GM12878 (cell line): ENCODE results near the gene JRKL. TPM values are rescaled to one million over a fixed set of nuclear protein-coding genes. Genes with fewer than 3 reads are reported as not detected.
A peak's percentile ranks its signal among the peaks of the same experiment; 100 is the strongest.

Experiments used
- ASH2L ChIP-seq: fragments of 300-600, 200-600 bp; sonication (generic); IDR thresholded peaks from 2 replicates; pipeline ENCODE4 v1.6.1; 2017; ENCODE audit warnings: low read depth, mild to moderate bottlenecking, borderline replicate concordance
- BRCA1 ChIP-seq: IDR thresholded peaks from 2 replicates; pipeline ENCODE4 v1.6.1; 2011; ENCODE audit warnings: low read depth, low read length, improper control_type of control experiment
- CEBPB ChIP-seq, 2 experiments: fragments of 150-350 bp in 1 of 2; IDR thresholded peaks; 2 replicates each; pipeline ENCODE4 v1.6.1; 2012 to 2014; ENCODE audit warnings: low read depth in 2 of 2, low read length in 2 of 2, borderline replicate concordance in 1 of 2, inconsistent platforms in 1 of 2
- EED ChIP-seq: sonication (generic); IDR thresholded peaks from 2 replicates; pipeline ENCODE4 v1.6.1; 2016; ENCODE audit warnings: antibody characterized with exemption, low read depth
- ELK1 ChIP-seq: IDR thresholded peaks from 2 replicates; pipeline ENCODE4 v1.6.1; 2012; ENCODE audit warnings: low read depth, low read length, improper control_type of control experiment
- EP300 ChIP-seq, 2 experiments: fragments of 150-350 bp in 1 of 2; IDR thresholded peaks; 2 replicates each; pipeline ENCODE4 v1.6.1; 2011 to 2012; ENCODE audit warnings: low read depth in 2 of 2, low read length in 2 of 2, borderline replicate concordance in 1 of 2, improper control_type of control experiment in 1 of 2, inconsistent platforms in 1 of 2; ENCODE audit not compliant: control insufficient read depth in 1 of 2
- HCFC1 ChIP-seq: fragments of 150-350 bp; IDR thresholded peaks from 2 replicates; pipeline ENCODE4 v1.6.1; 2014; ENCODE audit warnings: low read length
- KLF5 ChIP-seq: fragments of 450-650 bp; IDR thresholded peaks from 2 replicates; pipeline ENCODE4 v1.6.1; 2014; ENCODE audit warnings: mild to moderate bottlenecking; ENCODE audit not compliant: partially characterized antibody
- NR2F1 ChIP-seq: fragments of 450-650 bp; conservative IDR thresholded peaks from 2 replicates; pipeline ENCODE4 v1.6.1; 2017; ENCODE audit warnings: mild to moderate bottlenecking
- POLR2A ChIP-seq: IDR thresholded peaks from 2 replicates; pipeline ENCODE4 v1.6.1; 2011; ENCODE audit warnings: low read depth, mild to moderate bottlenecking, low read length
- RBBP5 ChIP-seq: fragments of 200-600 bp; sonication (generic); conservative IDR thresholded peaks from 2 replicates; pipeline ENCODE4 v1.6.1; 2016
- SMAD1 ChIP-seq: fragments of 450-650 bp; IDR thresholded peaks from 2 replicates; pipeline ENCODE4 v1.6.1; 2018; ENCODE audit warnings: mild to moderate bottlenecking, low read depth; ENCODE audit not compliant: partially characterized antibody
- SMARCA5 ChIP-seq: fragments of 450-650 bp; IDR thresholded peaks from 2 replicates; pipeline ENCODE4 v1.6.1; 2017; ENCODE audit warnings: mild to moderate bottlenecking
- STAT1 ChIP-seq: fragments of 450-650 bp; conservative IDR thresholded peaks from 2 replicates; pipeline ENCODE4 v1.6.1; 2014; ENCODE audit warnings: antibody characterized with exemption, mild to moderate bottlenecking
- SUPT20H ChIP-seq: IDR thresholded peaks from 2 replicates; pipeline ENCODE4 v1.6.1; 2011; ENCODE audit warnings: low read depth, mild to moderate bottlenecking, low read length, moderate library complexity, borderline replicate concordance; ENCODE audit not compliant: control insufficient read depth
- SUZ12 ChIP-seq: fragments of 200-600 bp; sonication (generic); IDR thresholded peaks from one replicate; pipeline ENCODE4 v1.6.1; 2018; ENCODE audit warnings: antibody characterized with exemption, mild to moderate bottlenecking; ENCODE audit not compliant: unreplicated experiment
- TARDBP ChIP-seq: IDR thresholded peaks from 2 replicates; pipeline ENCODE4 v1.6.1; 2016; ENCODE audit warnings: borderline replicate concordance
- TBL1XR1 ChIP-seq: IDR thresholded peaks from 2 replicates; pipeline ENCODE4 v1.6.1; 2012; ENCODE audit warnings: low read depth, low read length, improper control_type of control experiment
- YY1 ChIP-seq: IDR thresholded peaks from 2 replicates; pipeline ENCODE4 v1.6.1; 2011; ENCODE audit warnings: low read depth, mild to moderate bottlenecking, low read length
- ZNF687 ChIP-seq: fragments of 450-650 bp; IDR thresholded peaks from 2 replicates; pipeline ENCODE4 v1.6.1; 2017; ENCODE audit warnings: mild to moderate bottlenecking, moderate library complexity
- polyA plus RNA-seq, 11 experiments: library from polyadenylated mRNA; depleted of rRNA in 4 of 11; unstranded in 6 of 11; stranded (reverse) in 5 of 11; fragments of >200 nt; fragmentation: Nextera tagmentation in 4 of 11; fragmentation: Illumina TruSeq in 1 of 11; extraction: Ambion mirVana in 4 of 11; extraction: Trizol in 1 of 11; gene quantifications; 1 replicate in 1 of 11; 2 replicates in 10 of 11; pipeline versions ENCODE4 v1.2.1 to v1.2.3, GENCODE V29; 2011 to 2016; ENCODE audit warnings: inconsistent platforms in 2 of 11, missing spikeins in 2 of 11, low read depth in 1 of 11
- total RNA-seq, 4 experiments: library from RNA; depleted of rRNA in 3 of 4; stranded (reverse); fragments of >200 nt in 3 of 4; fragmentation: Illumina TruSeq in 1 of 4; extraction: Trizol in 1 of 4; gene quantifications; 2 replicates each; pipeline versions ENCODE4 v1.2.1 to v1.2.3, GENCODE V29; 2013 to 2021
- TF ChIP-seq, protein P1 (sequence below): fragments of 150-350 bp; IDR thresholded peaks from 2 replicates; pipeline ENCODE4 v1.6.1; 2016; ENCODE audit warnings: low read depth, low read length

Gene JRKL
- total and polyA plus RNA-seq, 10 of the 15 experiments (the other 5 are each of a cell fraction or from before 2014, with no cell fraction given), result 3.8 to 12.4 (median 8.5) TPM

- TF ChIP-seq, protein P1, sequence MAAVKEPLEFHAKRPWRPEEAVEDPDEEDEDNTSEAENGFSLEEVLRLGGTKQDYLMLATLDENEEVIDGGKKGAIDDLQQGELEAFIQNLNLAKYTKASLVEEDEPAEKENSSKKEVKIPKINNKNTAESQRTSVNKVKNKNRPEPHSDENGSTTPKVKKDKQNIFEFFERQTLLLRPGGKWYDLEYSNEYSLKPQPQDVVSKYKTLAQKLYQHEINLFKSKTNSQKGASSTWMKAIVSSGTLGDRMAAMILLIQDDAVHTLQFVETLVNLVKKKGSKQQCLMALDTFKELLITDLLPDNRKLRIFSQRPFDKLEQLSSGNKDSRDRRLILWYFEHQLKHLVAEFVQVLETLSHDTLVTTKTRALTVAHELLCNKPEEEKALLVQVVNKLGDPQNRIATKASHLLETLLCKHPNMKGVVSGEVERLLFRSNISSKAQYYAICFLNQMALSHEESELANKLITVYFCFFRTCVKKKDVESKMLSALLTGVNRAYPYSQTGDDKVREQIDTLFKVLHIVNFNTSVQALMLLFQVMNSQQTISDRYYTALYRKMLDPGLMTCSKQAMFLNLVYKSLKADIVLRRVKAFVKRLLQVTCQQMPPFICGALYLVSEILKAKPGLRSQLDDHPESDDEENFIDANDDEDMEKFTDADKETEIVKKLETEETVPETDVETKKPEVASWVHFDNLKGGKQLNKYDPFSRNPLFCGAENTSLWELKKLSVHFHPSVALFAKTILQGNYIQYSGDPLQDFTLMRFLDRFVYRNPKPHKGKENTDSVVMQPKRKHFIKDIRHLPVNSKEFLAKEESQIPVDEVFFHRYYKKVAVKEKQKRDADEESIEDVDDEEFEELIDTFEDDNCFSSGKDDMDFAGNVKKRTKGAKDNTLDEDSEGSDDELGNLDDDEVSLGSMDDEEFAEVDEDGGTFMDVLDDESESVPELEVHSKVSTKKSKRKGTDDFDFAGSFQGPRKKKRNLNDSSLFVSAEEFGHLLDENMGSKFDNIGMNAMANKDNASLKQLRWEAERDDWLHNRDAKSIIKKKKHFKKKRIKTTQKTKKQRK, result no peak
- peak; percentile 80; the same call in 1 of the 2 replicates for TF ChIP-seq NR2F1
- TF ChIP-seq SMARCA5, result peak; percentile 36; the same call in 1 of the 2 replicates
- TF ChIP-seq ZNF687, result peak; percentile 61; the same call in 1 of the 2 replicates
- TF ChIP-seq ASH2L, result no peak
- TF ChIP-seq HCFC1, result no peak
- TF ChIP-seq RBBP5, result no peak
- TF ChIP-seq SMAD1, result no peak
- no peak for TF ChIP-seq TBL1XR1
- 0 out of 2 replicates have a peak, but pooled peaks have one; percentile 62 for TF ChIP-seq ELK1
- no peak for TF ChIP-seq EP300 (IDR thresholded peaks at IDR 0.05; ENCODE audit: borderline replicate concordance in 1 of 2, control insufficient read depth in 1 of 2, low read depth in 2 of 2, low read length in 2 of 2)
- no peak for TF ChIP-seq KLF5
- no peak for TF ChIP-seq SUPT20H
- TF ChIP-seq EED, result peak; percentile 9; the same call in 1 of the 2 replicates
- TF ChIP-seq YY1, result peak; percentile 39; the same call in 1 of the 2 replicates
- no peak for TF ChIP-seq SUZ12
- no peak for TF ChIP-seq TARDBP
- TF ChIP-seq BRCA1, result no peak
- TF ChIP-seq CEBPB (IDR thresholded peaks at IDR 0.05; ENCODE audit: borderline replicate concordance in 1 of 2, low read depth in 2 of 2, low read length in 2 of 2), result no peak
- no peak for TF ChIP-seq STAT1
- peak; percentile 92 for TF ChIP-seq POLR2A
These were observed at the start of gene JRKL, which contains the start of gene CCDC82 (continued) for GRCh38 chr11:96389720-96390487.
